Right renal pelvis (tissue), 4 donors: ENCODE measurements around the gene UNC45A. TPM values are rescaled to one million over a fixed set of nuclear protein-coding genes. Genes with fewer than 3 reads are reported as not detected.

Source experiments
- DNase-seq, 4 donors: peaks; one replicate each; pipeline ENCODE4 v3.0.0-alpha.2; 2013; ENCODE audit warnings: low read depth in 4 of 4, low spot score in 3 of 4, missing footprints in 1 of 4
- polyA plus RNA-seq, 4 donors: library from polyadenylated mRNA; unstranded; fragments of 120-200 nt; gene quantifications; one replicate each; pipeline ENCODE4 v1.2.1, GENCODE V29; 2013; ENCODE audit not compliant: insufficient read length in 4 of 4

UNC45A gene
- polyA plus RNA-seq, 4 donors: 61.5 to 73.7 (median 62.8) TPM

DNA sequence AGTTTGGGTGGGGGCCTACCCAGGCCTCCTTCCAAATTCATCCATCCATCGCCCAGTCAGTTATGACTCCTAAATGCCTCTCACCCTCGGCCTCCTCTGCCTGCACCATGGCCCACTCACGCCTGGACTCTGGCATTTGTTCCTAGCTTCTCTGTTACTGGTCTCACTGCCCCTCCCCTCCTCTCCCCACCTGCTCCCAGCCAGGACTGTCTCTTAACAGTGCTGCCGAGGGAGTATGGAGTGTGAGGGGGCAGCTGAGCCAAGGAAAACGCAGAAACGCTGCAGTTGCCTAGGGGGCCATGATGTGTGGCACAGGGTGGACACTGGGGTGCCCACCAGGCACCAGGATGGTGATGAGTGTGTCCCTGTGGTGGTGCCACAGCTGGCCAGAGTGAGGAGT is 22.7 kb downstream of the UNC45A start:
- no peak for DNase-seq

DNA sequence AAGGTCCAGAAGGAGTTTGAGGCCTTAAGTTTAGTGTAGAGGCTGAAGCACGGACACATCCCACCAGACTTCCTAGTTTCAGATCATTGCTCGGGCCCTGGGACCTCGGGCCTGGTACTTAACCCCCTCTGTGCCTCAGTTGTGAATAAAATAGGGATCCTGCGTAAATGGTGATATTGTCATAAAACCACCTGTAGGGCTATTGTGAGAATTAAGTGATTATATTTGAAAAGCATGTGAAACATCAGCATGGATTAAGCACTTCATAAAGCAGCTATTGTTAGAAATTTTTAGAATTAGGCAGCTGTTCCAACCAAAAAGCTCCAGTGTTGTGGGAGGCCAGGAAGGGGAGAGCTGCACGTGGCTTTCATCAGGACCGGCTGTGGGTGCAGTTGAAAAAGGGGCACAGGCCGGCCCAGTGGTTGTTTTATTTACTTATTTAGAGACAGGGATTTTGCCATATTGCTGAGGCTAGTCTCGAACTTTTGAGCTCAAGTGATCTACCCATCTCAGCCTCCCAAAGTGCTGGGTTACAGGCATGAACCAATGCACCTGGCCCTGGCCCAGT is 24.0 kb downstream of the UNC45A start:
- no peak for DNase-seq

GRCh38 chr15:90959894-90960293 is 24.8 kb downstream of the UNC45A start:
- no peak for DNase-seq

GRCh38 chr15:90960298-90961091 is 25.4 kb downstream of the UNC45A start:
- no peak for DNase-seq

GRCh38 chr15:90962021-90962420 is 26.9 kb downstream of the UNC45A start:
- DNase-seq: no peak

DNA sequence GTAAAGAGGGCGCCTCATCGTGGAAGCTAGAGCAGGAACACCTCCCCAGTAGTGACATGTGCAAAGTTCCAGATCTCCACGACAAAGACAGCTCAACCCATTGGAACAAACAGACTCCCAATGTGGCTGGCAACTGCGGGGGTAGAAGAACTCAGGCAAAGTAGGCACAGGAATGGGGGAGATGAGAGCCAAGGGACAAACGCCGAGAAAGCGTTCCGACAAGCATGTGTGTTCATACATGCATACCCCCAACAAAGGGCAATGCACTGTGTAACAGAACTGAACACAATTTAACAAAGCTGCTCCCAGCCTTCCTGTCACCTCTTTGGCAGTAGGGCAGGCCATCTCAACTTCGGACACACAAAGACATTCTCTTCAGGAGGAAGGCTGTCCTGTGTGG is 31.2 kb downstream of the UNC45A start:
- DNase-seq: no peak

DNA sequence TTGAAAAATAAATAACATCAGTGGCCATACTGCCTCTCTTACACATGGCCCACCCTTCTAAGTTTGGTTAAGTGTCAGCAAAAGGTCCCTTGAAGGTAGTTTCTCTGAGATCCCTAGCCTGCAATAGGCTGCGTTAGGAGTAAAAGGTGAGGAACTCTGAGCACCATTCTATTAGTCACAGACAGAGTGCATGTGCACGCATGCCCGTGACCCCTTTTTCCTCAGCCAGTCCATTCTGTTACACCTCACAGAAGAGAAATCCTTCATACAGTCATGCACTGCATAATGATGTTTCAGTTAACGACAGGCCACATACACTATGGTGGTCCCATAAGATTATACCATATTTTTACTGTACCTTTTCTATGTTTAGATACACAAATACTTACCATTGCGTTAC is 32.1 kb downstream of the UNC45A start:
- no peak for DNase-seq

DNA sequence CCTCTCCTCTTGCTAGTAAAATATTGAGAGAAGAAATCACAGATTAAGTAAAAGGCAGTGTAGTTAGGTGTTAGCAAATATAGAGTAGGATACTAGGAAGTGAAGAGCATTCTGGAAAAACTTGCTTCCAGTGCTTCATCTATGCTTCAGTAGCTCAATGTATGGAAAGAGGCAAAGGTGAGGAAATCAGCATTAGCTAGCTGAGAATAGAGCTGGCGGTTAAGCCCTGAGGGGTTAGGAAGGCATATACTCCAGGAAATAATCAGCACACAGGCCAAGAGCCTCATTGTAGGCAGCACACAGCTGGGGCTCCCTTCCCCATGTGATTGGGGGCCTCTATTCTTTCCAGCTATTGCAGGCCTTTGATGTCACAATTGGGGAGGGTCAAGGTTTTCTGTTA is 33.3 kb downstream of the UNC45A start:
- DNase-seq: no peak

DNA sequence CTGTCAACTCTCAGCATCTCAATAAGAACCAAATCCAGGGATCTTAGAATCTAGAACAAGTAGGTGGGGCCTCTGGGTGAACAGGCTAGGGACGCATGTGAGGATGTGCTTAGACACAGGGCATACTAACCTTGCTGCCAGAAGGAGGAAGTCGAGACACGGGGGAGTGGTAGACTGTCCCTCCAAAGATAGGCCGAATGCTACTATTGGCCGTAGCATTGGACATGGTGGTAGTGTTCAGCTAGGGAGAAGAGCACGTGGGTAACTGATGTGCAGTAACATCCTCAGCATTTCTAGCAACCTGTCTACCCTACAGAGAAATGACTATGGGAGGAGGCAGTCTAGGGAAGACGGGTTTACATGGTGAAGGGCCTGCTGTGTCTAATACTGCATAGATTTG is 35.2 kb downstream of the UNC45A start:
- no peak for DNase-seq

DNA sequence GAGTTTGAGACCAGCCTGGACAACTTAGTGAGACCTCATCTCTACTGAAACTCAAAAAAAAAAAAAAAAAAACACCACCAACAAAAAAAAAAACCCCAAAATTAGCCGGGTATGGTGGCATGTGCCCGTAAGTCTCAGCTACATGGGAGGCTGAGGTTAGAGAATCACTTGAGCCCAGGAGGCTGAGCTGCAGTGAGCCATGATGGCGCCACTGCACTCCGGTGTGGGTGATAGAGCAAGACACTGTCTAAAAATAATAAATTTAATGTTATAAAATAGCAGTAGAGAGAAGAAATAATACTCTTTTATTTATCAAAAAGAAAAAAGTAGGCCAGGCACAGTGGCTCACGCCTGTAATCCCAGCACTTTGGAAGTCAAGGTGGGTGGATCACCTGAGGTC is 37.0 kb downstream of the UNC45A start:
- no peak for DNase-seq

- DNase-seq: no peak
Measured at GRCh38 chr15:90974216-90974615, 39.1 kb downstream of the UNC45A start.

DNA sequence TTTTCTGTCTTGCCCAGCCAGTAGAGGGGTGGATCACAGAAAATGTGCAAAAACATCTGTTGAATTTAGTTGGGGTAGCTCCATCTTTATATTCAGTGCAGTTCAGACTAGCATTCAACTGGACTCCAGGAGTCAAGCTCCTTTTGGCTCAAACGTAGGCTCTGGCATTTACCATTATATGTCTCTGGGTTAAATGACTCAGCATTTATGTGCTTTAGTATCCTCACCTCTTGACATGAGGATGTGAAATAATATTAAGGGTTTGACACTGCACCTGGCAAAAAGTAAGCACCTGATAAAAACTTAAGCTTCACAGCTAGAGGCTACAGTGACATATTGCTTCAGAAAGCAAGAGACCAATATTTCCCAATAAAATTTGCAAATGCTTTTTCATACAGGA is 44.5 kb downstream of the UNC45A start:
- no peak for DNase-seq

DNA sequence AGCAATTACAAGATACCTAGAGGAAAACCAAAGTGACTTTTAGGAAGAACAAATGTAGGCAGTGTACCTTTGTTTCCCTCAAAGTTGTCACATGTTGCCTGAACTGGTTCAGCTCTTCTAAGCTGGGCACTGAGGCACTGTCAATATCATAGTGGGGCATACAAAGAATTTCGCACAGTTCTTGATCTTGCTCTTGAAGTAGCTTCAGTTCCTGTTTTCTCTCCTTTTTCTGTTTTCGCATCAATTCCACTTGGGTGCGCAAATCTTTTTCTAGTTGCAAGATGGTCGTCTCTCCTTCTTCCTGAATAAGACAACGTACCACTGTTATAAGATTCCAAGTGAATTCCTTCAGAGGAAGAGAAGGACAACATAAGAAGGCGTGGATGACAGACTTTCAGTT is 46.6 kb downstream of the UNC45A start:
- DNase-seq: no peak

- no peak for DNase-seq
Measured at GRCh38 chr15:90982135-90982534, 47.0 kb downstream of the UNC45A start.

DNA sequence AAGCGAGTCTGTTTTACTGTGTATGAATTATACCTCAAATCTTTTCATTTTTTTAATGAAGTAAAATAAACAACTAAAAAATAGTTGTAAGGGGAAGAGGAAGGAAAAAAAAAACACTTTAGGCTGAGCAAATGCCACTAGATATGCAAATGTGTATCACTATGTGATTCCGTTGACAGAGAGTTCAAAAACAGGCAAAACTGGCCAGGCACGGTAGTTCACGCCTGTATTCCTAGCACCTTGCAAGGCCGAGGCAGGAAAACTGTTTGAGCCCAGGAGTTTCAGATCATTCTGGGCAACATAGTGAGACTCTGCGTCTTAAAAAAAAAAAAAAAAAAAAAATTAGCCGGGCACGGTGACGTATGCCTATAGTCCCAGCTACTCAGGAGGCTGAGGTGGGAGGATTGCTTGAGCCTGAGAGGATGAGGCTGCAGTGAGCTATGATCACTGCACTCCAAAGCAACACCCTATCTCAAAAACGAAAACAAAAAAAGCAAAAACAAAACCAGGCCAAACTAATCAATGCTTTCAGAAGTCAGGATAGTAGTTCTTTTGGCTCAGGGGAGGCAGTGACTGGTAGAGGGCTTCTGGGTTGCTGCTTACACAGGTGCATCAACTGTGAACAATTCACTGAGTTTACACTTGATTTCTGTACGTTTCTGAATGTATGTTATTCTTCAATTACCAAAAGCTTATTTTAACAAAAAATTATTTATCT is 51.9 kb downstream of the UNC45A start:
- no peak for DNase-seq

GRCh38 chr15:90987561-90988141 is 52.6 kb downstream of the UNC45A start:
- DNase-seq: no peak

DNA sequence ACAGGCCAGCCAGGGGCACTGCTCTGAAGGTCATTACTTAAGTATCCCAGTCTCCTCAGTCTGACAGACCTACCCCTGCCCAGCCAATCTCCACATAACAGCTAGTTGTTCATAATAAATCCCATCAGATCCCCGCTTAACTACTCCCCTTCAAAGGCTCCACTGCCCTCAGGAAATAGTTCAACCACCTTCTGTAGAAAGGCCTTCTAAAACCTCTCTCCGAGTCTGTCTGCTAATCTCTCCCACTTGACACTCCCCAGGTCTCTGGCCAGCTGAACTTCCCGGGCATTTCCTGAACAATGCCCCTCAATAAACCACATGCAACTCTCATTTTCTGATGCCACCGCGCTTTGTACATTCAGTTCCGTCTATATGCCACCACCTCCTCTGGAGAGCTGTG is 53.2 kb downstream of the UNC45A start:
- DNase-seq: no peak

- no peak for DNase-seq
Measured at GRCh38 chr15:90989040-90989768, 54.1 kb downstream of the UNC45A start.

DNA sequence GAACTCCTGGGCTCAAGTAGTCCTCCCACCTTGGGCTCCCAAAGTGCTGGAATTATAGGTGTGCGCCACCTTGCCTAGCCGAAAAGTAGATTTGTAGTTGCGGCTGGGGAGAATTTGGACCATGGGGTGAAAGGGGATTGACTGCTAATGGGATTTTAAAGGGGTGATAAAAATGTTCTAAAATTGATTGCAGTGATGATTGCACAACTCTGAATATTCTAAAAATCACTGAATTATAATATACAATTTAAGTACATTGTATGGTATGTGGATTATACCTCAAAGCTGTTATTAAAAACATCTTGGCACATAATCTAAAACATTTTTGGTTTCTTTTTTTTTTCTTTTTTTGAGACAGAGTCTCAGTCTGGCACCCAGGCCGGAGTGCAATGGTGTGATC is 55.4 kb downstream of the UNC45A start:
- no peak for DNase-seq

DNA sequence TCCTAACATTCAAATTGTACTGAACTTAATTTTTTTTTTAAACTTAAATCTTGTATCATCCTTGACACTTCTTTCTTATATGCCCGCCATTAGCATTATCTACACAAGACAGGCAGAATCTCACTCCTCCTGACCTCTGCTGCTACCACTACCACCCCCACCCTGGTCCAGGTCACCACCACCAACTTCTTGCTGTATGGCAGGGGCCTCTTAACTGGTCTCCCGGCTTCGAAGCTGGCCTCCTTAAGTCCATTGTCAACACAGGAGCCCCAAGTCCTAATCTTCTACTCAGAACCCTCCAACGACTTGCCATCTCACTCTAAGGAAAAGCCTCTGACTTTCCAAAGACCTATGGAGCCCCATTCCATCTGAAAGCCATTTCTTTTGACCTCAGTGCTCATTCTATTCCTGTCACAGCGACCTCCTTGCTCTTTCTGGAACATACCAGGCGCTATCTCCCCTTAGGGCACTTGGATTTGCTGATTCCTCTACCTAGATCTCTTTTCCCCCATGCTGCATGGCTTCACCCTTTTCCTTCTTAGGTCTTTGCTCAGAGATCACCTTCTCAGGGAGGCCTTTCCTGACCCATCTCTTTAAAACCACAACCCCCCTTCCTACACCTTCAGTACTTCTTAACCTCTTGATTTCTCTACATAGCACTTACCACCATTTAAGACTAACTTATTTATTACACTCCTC is 56.7 kb downstream of the UNC45A start:
- no peak for DNase-seq
